ENCODE measurements around the gene VAV2.

- no peak for TF ChIP-seq CTCF (IDR thresholded peaks at IDR 0.05)
- no peak for TF ChIP-seq POLR2A (IDR thresholded peaks at IDR 0.05)
Observed at GRCh38 chr9:133742251-133742650, 249.9 kb downstream of the VAV2 start.

All from heart left ventricle (tissue), 13 donors.